IMR-90 (cell line): ENCODE measurements around the gene MYCBP2. TPM values are rescaled to one million over a fixed set of nuclear protein-coding genes. Genes with fewer than 3 reads are reported as not detected.

ENCODE experiments used
- ATAC-seq: fragments of 200-7000 bp; cut with Tn5 transposase; 2 replicates; pipeline ENCODE4 v1.9.1; 2020; ENCODE audit warnings: low read depth, mild to moderate bottlenecking, moderate library complexity
- BruUV-seq: library from RNA; stranded (reverse); fragments of 400-500 nt; replicated peaks from 2 replicates; lab custom pipeline; 2021; lab: Mats Ljungman, UMichigan
- CTCF ChIA-PET: fragments of 300-600 bp; formaldehyde crosslinking; extraction: SDS; loops from one replicate; lab custom pipeline; 2021; ENCODE audit warnings: antibody characterized with exemption; lab: Yijun Ruan, JAX
- POLR2A ChIA-PET: fragments of 300-600 bp; sonication (Branson Sonifier 250); formaldehyde crosslinking; loops from one replicate; lab custom pipeline; 2022; ENCODE audit warnings: antibody characterized with exemption; ENCODE audit not compliant: unreplicated experiment; lab: Charles Lee
- DNase-seq: peaks from one replicate; pipeline ENCODE4 v3.0.0; 2013
- H2AFZ ChIP-seq: replicated peaks from 2 replicates; pipeline ENCODE3; 2013; ENCODE audit warnings: low read length, mild to moderate bottlenecking; ENCODE audit not compliant: poor library complexity
- H2AK5ac ChIP-seq: 2 replicates; pipeline ENCODE4 v1.6.1; 2013; ENCODE audit warnings: low read depth, low read length, inconsistent platforms
- H2AK9ac ChIP-seq: replicated peaks from 2 replicates; pipeline ENCODE3; 2013; ENCODE audit warnings: mild to moderate bottlenecking, low read depth, low read length, moderate library complexity; ENCODE audit not compliant: poor library complexity
- H2BK120ac ChIP-seq: 2 replicates; pipeline ENCODE4 v1.6.1; 2013; ENCODE audit warnings: low read depth, low read length, inconsistent platforms
- H2BK15ac ChIP-seq: 3 replicates; pipeline ENCODE4 v1.6.1; 2013; ENCODE audit warnings: low read depth, low read length, inconsistent platforms
- H2BK20ac ChIP-seq: 2 replicates; pipeline ENCODE4 v1.6.1; 2013; ENCODE audit warnings: low read depth, mild to moderate bottlenecking, inconsistent platforms, low read length, moderate library complexity
- H2BK5ac ChIP-seq: 2 replicates; pipeline ENCODE4 v1.6.1; 2013; ENCODE audit warnings: mild to moderate bottlenecking, low read depth, low read length, inconsistent platforms; ENCODE audit not compliant: poor library complexity, severe bottlenecking
- H3K14ac ChIP-seq: replicated peaks from 2 replicates; pipeline ENCODE4 v1.6.1; 2013; ENCODE audit warnings: low read depth, low read length, inconsistent platforms
- H3K18ac ChIP-seq: 2 replicates; pipeline ENCODE4 v1.6.1; 2013; ENCODE audit warnings: low read depth, low read length, control low read depth
- H3K23ac ChIP-seq: 2 replicates; pipeline ENCODE4 v1.6.1; 2013; ENCODE audit warnings: low read depth, low read length, inconsistent platforms
- H3K27ac ChIP-seq: 2 replicates; pipeline ENCODE4 v1.5.1; 2013; ENCODE audit warnings: mild to moderate bottlenecking, control low read depth, low read length; ENCODE audit not compliant: insufficient read depth
- H3K27me3 ChIP-seq: 2 replicates; pipeline ENCODE4 v1.6.1; 2013; ENCODE audit warnings: low read length; ENCODE audit not compliant: control insufficient read depth, insufficient read depth
- H3K36me3 ChIP-seq: 2 replicates; pipeline ENCODE4 v1.6.1; 2013; ENCODE audit warnings: low read length, mixed read lengths; ENCODE audit not compliant: control insufficient read depth, insufficient read depth
- H3K4ac ChIP-seq: 2 replicates; pipeline ENCODE4 v1.6.1; 2013; ENCODE audit warnings: low read depth, low read length, inconsistent platforms
- H3K4me1 ChIP-seq: 2 replicates; pipeline ENCODE4 v1.6.1; 2013; ENCODE audit warnings: low read length, mixed read lengths; ENCODE audit not compliant: control insufficient read depth, insufficient read depth
- H3K4me2 ChIP-seq: 2 replicates; pipeline ENCODE4 v1.6.1; 2013; ENCODE audit warnings: low read depth, mild to moderate bottlenecking, control low read depth, low read length, moderate library complexity
- H3K4me3 ChIP-seq: 2 replicates; pipeline ENCODE4 v1.5.1; 2013; ENCODE audit warnings: low read depth, mild to moderate bottlenecking, control low read depth, low read length, moderate library complexity; ENCODE audit not compliant: insufficient read depth
- H3K56ac ChIP-seq: 2 replicates; pipeline ENCODE4 v1.6.1; 2013; ENCODE audit warnings: low read length, inconsistent platforms; ENCODE audit not compliant: insufficient read depth; ENCODE audit errors: extremely low read depth
- H3K79me1 ChIP-seq, 2 experiments: 2 replicates each; pipeline ENCODE4 v1.6.1; 2013; ENCODE audit warnings: low read length in 2 of 2, inconsistent platforms in 1 of 2, low read depth in 1 of 2
- H3K9ac ChIP-seq: 2 replicates; pipeline ENCODE4 v1.6.1; 2013; ENCODE audit warnings: low read depth, low read length, control low read depth
- H3K9me1 ChIP-seq: 2 replicates; pipeline ENCODE4 v1.6.1; 2013; ENCODE audit warnings: low read length, inconsistent platforms; ENCODE audit not compliant: insufficient read depth
- H3K9me3 ChIP-seq: 2 replicates; pipeline ENCODE4 v1.6.1; 2013; ENCODE audit warnings: low read length; ENCODE audit not compliant: control insufficient read depth, insufficient read depth
- H4K20me1 ChIP-seq: 2 replicates; pipeline ENCODE4 v1.6.1; 2013; ENCODE audit warnings: low read length, inconsistent platforms; ENCODE audit not compliant: insufficient read depth
- H4K5ac ChIP-seq: 2 replicates; pipeline ENCODE4 v1.6.1; 2013; ENCODE audit warnings: mild to moderate bottlenecking, low read depth, low read length, control low read depth
- H4K8ac ChIP-seq, 2 experiments: 2 replicates each; pipeline ENCODE4 v1.6.1; 2013; ENCODE audit warnings: low read depth in 2 of 2, low read length in 2 of 2, control low read depth in 1 of 2, inconsistent platforms in 1 of 2
- H4K91ac ChIP-seq: 2 replicates; pipeline ENCODE4 v1.6.1; 2013; ENCODE audit warnings: low read depth, low read length, inconsistent platforms; ENCODE audit not compliant: insufficient read depth
- BHLHE40 ChIP-seq: fragments of 150-350 bp; IDR thresholded peaks from 2 replicates; pipeline ENCODE4 v1.6.1; 2016; ENCODE audit warnings: mild to moderate bottlenecking, low read depth, low read length
- CEBPB ChIP-seq: IDR thresholded peaks from 2 replicates; pipeline ENCODE4 v1.6.1; 2012; ENCODE audit warnings: low read depth, low read length, improper control_type of control experiment
- CHD1 ChIP-seq: IDR thresholded peaks from 2 replicates; pipeline ENCODE4 v1.6.1; 2012; ENCODE audit warnings: low read depth, low read length, improper control_type of control experiment
- CTCF ChIP-seq: conservative IDR thresholded peaks from 2 replicates; pipeline ENCODE4 v1.5.1; 2012; ENCODE audit warnings: mild to moderate bottlenecking, low read depth, low read length, improper control_type of control experiment
- ELK1 ChIP-seq: fragments of 150-350 bp; IDR thresholded peaks from 2 replicates; pipeline ENCODE4 v1.6.1; 2016; ENCODE audit warnings: low read depth, mild to moderate bottlenecking, low read length, moderate library complexity, borderline replicate concordance
- FOS ChIP-seq: fragments of 150-350 bp; IDR thresholded peaks from 2 replicates; pipeline ENCODE4 v1.6.1; 2016; ENCODE audit warnings: low read depth, low read length
- MAFK ChIP-seq: IDR thresholded peaks from 2 replicates; pipeline ENCODE4 v1.6.1; 2012; ENCODE audit warnings: low read depth, low read length, improper control_type of control experiment
- MAZ ChIP-seq: IDR thresholded peaks from 2 replicates; pipeline ENCODE4 v1.6.1; 2012; ENCODE audit warnings: low read depth, mild to moderate bottlenecking, low read length, improper control_type of control experiment, moderate library complexity, borderline replicate concordance
- MXI1 ChIP-seq: IDR thresholded peaks from 2 replicates; pipeline ENCODE4 v1.6.1; 2012; ENCODE audit warnings: low read depth, mild to moderate bottlenecking, low read length, moderate library complexity, borderline replicate concordance
- NFE2L2 ChIP-seq: fragments of 150-350 bp; IDR thresholded peaks from 2 replicates; pipeline ENCODE4 v1.6.1; 2016; ENCODE audit warnings: low read depth, mild to moderate bottlenecking, low read length
- POLR2A ChIP-seq: IDR thresholded peaks from 2 replicates; pipeline ENCODE4 v1.6.1; 2012; ENCODE audit warnings: mild to moderate bottlenecking, low read depth, low read length
- RAD21 ChIP-seq: IDR thresholded peaks from 2 replicates; pipeline ENCODE4 v1.6.1; 2012; ENCODE audit warnings: low read length, improper control_type of control experiment
- RCOR1 ChIP-seq: IDR thresholded peaks from 2 replicates; pipeline ENCODE4 v1.6.1; 2012; ENCODE audit warnings: mild to moderate bottlenecking, low read length, improper control_type of control experiment; ENCODE audit not compliant: insufficient replicate concordance
- RFX5 ChIP-seq: IDR thresholded peaks from 2 replicates; pipeline ENCODE4 v1.8.0; 2012; ENCODE audit warnings: low read depth, mild to moderate bottlenecking, low read length, moderate library complexity
- SMC3 ChIP-seq: fragments of 150-350 bp; IDR thresholded peaks from 2 replicates; pipeline ENCODE4 v1.6.1; 2016; ENCODE audit warnings: low read depth, mild to moderate bottlenecking, antibody characterized with exemption, low read length, moderate library complexity
- USF2 ChIP-seq: fragments of 150-350 bp; IDR thresholded peaks from 2 replicates; pipeline ENCODE4 v1.6.1; 2017; ENCODE audit warnings: mild to moderate bottlenecking, antibody characterized with exemption, low read length, low read depth
- dilution Hi-C: fragments of 300-500 bp; cut with HindIII; formaldehyde crosslinking; loops from one replicate; pipeline ENCODE4 v1.14.3; 2018; ENCODE audit warnings: low sequenced_read_pairs; ENCODE audit not compliant: unreplicated experiment
- in situ Hi-C: fragments of 300-500 bp; cut with MboI; formaldehyde crosslinking; loops from 3 replicates; pipeline ENCODE4 v1.14.3; 2019; ENCODE audit warnings: low sequenced_read_pairs, inconsistent platforms, mixed read lengths
- intact Hi-C: fragments of 100-400 bp; cut with micrococcal nuclease; formaldehyde crosslinking; loops from 2 replicates; pipeline ENCODE4 v1.10.0; 2022
- polyA plus RNA-seq, 3 experiments: library from polyadenylated mRNA; depleted of rRNA; stranded (reverse); fragments of >200 nt; gene quantifications; 2 replicates each; pipeline ENCODE4 v1.2.3, GENCODE V29; 2012; ENCODE audit warnings: low replicate concordance in 1 of 3
- total RNA-seq: library from RNA; depleted of rRNA; stranded (reverse); fragments of >200 nt; gene quantifications from 2 replicates; pipeline ENCODE4 v1.2.3, GENCODE V29; 2012

MYCBP2 gene
- total and polyA plus RNA-seq, 2 of the 4 experiments (the other 2 are of a cell fraction) = 20.1 to 43.2 TPM

GRCh38 chr13:77335543-77335942, 8.6 kb upstream of the MYCBP2 start:
- H2BK5ac ChIP-seq = no peak overlapping the region
- H3K18ac ChIP-seq = no peak overlapping the region
- dilution Hi-C loops (no loop called here), in situ Hi-C loops (no loop called here), intact Hi-C loops (no loop called here)
- H3K9me3 ChIP-seq = no peaks in the 10 kb centered on the region
- no peak overlapping the region for H3K27ac ChIP-seq
- H2AFZ ChIP-seq = no peak overlapping the region
- no peaks in the 10 kb centered on the region for H4K20me1 ChIP-seq
- ATAC-seq (no peak), DNase-seq (no peak)
- no peak overlapping the region for H2AK5ac ChIP-seq
- CTCF ChIA-PET = no interaction called here
- BruUV-seq = no TSS peak
- no peaks in the 10 kb centered on the region for H3K4me1 ChIP-seq
- TF ChIP-seq FOS (no peak), ELK1 (no peak), USF2 (no peak), POLR2A (no peak), CHD1 (no peak), MXI1 (no peak), RAD21 (no peak), CTCF (no peak), RFX5 (no peak), BHLHE40 (no peak), MAZ (no peak), SMC3 (no peak), NFE2L2 (no peak), MAFK (no peak), CEBPB (no peak), RCOR1 (no peak)
- H2AK9ac ChIP-seq = no peak overlapping the region
- H2BK20ac ChIP-seq = no peak overlapping the region
- H2BK15ac ChIP-seq = no peak overlapping the region
- no peak overlapping the region for H3K23ac ChIP-seq
- no peak overlapping the region for H4K8ac ChIP-seq
- no peaks in the 10 kb centered on the region for H3K36me3 ChIP-seq
- no peak overlapping the region for H3K14ac ChIP-seq
- H3K9me1 ChIP-seq = no peaks in the 10 kb centered on the region
- H3K9ac ChIP-seq = no peak overlapping the region
- peaks cover 30% of the 10 kb centered on the region for H3K27me3 ChIP-seq
- H2BK120ac ChIP-seq = no peak overlapping the region
- H4K91ac ChIP-seq = no peak overlapping the region
- POLR2A ChIA-PET = no interaction called here
- H3K4ac ChIP-seq = no peak overlapping the region
- H3K4me3 ChIP-seq = no peak overlapping the region
- no peaks in the 10 kb centered on the region for H3K79me1 ChIP-seq
- no peak overlapping the region for H3K4me2 ChIP-seq
- no peak overlapping the region for H3K56ac ChIP-seq
- no peak overlapping the region for H4K5ac ChIP-seq
